Peyer's patch (tissue), 4 donors: Measurements from ENCODE around the gene AUTS2.

Experiments
- POLR2A ChIP-seq, 2 donors: fragments of 450-650 bp; IDR thresholded peaks; one replicate each; pipeline ENCODE4 v1.5.1; 2017; ENCODE audit warnings: antibody characterized with exemption in 2 of 2, mild to moderate bottlenecking in 2 of 2, moderate library complexity in 2 of 2
- TF ChIP-seq, protein P1 (sequence below), 6 experiments: fragments of 450-650 bp in 4 of 6; fragments of 200-600 bp in 2 of 6; sonication (generic) in 1 of 6; IDR thresholded peaks; one replicate each; pipeline ENCODE4 v1.5.1; 2017 to 2019; ENCODE audit warnings: antibody characterized with exemption in 6 of 6, mild to moderate bottlenecking in 3 of 6, moderate library complexity in 1 of 6

DNA sequence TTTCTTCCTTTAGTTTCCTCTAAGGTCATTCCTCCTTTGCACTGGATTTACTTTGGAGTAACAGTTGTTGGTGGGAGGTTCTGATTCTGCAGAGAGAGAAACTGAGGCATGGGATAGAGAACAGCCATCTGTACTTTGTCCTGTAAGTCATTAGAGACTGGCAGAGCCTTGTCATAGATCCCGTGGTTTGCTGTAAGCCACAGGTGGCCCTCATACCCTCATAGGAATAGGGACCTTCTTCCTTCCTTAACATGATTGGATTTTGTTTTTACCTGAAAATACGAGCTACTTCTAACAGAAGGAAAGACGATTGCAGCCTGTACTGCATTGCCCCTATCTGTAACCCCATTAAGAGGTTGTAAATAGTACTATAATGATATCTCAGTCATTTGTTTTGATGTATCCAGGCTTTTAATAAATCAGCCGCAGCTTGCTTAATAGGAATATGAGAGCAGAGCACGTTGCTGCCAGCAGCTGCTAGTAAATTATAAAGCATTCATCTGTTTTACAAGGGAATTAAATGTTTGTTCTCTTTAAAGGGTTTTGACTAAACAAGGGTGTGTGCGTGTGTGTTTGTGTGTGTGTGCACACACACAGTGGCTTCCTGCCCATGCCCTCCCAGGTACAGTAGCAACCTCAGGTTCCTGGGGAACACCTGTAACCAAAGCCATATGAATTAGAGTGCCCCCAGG is 249.8 kb downstream of the AUTS2 start:
- TF ChIP-seq, protein P1, sequence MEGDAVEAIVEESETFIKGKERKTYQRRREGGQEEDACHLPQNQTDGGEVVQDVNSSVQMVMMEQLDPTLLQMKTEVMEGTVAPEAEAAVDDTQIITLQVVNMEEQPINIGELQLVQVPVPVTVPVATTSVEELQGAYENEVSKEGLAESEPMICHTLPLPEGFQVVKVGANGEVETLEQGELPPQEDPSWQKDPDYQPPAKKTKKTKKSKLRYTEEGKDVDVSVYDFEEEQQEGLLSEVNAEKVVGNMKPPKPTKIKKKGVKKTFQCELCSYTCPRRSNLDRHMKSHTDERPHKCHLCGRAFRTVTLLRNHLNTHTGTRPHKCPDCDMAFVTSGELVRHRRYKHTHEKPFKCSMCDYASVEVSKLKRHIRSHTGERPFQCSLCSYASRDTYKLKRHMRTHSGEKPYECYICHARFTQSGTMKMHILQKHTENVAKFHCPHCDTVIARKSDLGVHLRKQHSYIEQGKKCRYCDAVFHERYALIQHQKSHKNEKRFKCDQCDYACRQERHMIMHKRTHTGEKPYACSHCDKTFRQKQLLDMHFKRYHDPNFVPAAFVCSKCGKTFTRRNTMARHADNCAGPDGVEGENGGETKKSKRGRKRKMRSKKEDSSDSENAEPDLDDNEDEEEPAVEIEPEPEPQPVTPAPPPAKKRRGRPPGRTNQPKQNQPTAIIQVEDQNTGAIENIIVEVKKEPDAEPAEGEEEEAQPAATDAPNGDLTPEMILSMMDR (IDR thresholded peaks at IDR 0.05): no peak
- no peak for TF ChIP-seq POLR2A (IDR thresholded peaks at IDR 0.05)
